Adipocyte (in vitro differentiated cells): ENCODE data around the gene IL27RA.

Experiments
- DNase-seq: peaks from one replicate; pipeline ENCODE4 v3.0.0-alpha.2; 2015; ENCODE audit warnings: low read depth
- H3K27me3 ChIP-seq: replicated peaks from 2 replicates; pipeline ENCODE4 v1.7.0; 2013; ENCODE audit warnings: mild to moderate bottlenecking, low read length, moderate library complexity; ENCODE audit not compliant: control insufficient read depth, insufficient read depth
- H3K36me3 ChIP-seq: 2 replicates; pipeline ENCODE4 v1.7.0; 2013; ENCODE audit warnings: low read length, mild to moderate bottlenecking, moderate library complexity; ENCODE audit not compliant: control insufficient read depth, insufficient read depth, severe bottlenecking
- H3K4me1 ChIP-seq: 2 replicates; pipeline ENCODE4 v1.7.0; 2013; ENCODE audit warnings: mild to moderate bottlenecking, low read length, moderate library complexity; ENCODE audit not compliant: control insufficient read depth, insufficient read depth
- H3K4me3 ChIP-seq: 2 replicates; pipeline ENCODE4 v1.7.0; 2013; ENCODE audit warnings: mild to moderate bottlenecking, low read length, moderate library complexity
- H3K9ac ChIP-seq: 2 replicates; pipeline ENCODE4 v1.7.0; 2013; ENCODE audit warnings: mild to moderate bottlenecking, low read length, moderate library complexity
- H3K9me3 ChIP-seq: 2 replicates; pipeline ENCODE4 v1.7.0; 2013; ENCODE audit warnings: mild to moderate bottlenecking, low read length, moderate library complexity; ENCODE audit not compliant: control insufficient read depth

IL27RA gene

GRCh38 chr19:14031719-14032480, at the start of gene IL27RA:
Gene IL27RA, plus strand, starts transcription at chr19:14031762. Its CDS starts 111 bp downstream, at chr19:14031873.
- H3K36me3 ChIP-seq: no peaks in the 10 kb centered on the region
- peak within 1 kb of the TSS; percentile 12 for H3K9ac ChIP-seq
- peak; percentile 75 for DNase-seq
- peak within 1 kb of the TSS; percentile 72 for H3K4me3 ChIP-seq
- H3K9me3 ChIP-seq: no peaks in the 10 kb centered on the region
- H3K4me1 ChIP-seq: peaks cover 7% of the 10 kb centered on the region
- H3K27me3 ChIP-seq: peaks cover 27% of the 10 kb centered on the region

- no peak for DNase-seq
- H3K4me1 ChIP-seq: no peaks in the 10 kb centered on the region
- no peak overlapping the region for H3K4me3 ChIP-seq
- no peaks in the 10 kb centered on the region for H3K9me3 ChIP-seq
- H3K36me3 ChIP-seq: no peaks in the 10 kb centered on the region
- no peak overlapping the region for H3K9ac ChIP-seq
- no peaks in the 10 kb centered on the region for H3K27me3 ChIP-seq
Observed at GRCh38 chr19:13981988-13982501, 49.5 kb upstream of the IL27RA start.

GRCh38 chr19:13982773-13983172, 48.8 kb upstream of the IL27RA start:
- H3K4me3 ChIP-seq: no peak overlapping the region
- H3K9me3 ChIP-seq: no peaks in the 10 kb centered on the region
- DNase-seq: no peak
- H3K27me3 ChIP-seq: no peaks in the 10 kb centered on the region
- no peaks in the 10 kb centered on the region for H3K36me3 ChIP-seq
- no peak overlapping the region for H3K9ac ChIP-seq
- H3K4me1 ChIP-seq: no peaks in the 10 kb centered on the region

- Histone ChIP-seq H3K4me3 (no peak overlapping the region), H3K27me3 (no peaks in the 10 kb centered on the region), H3K9ac (no peak overlapping the region), H3K9me3 (no peaks in the 10 kb centered on the region), H3K36me3 (no peaks in the 10 kb centered on the region), H3K4me1 (no peaks in the 10 kb centered on the region)
- no peak for DNase-seq
Observed at GRCh38 chr19:13983213-13983889, 48.2 kb upstream of the IL27RA start.

GRCh38 chr19:13984186-13984585, 47.4 kb upstream of the IL27RA start:
- Histone ChIP-seq H3K36me3 (no peaks in the 10 kb centered on the region), H3K4me3 (no peak overlapping the region), H3K9me3 (no peaks in the 10 kb centered on the region), H3K27me3 (no peaks in the 10 kb centered on the region), H3K4me1 (no peaks in the 10 kb centered on the region), H3K9ac (no peak overlapping the region)
- DNase-seq: no peak

- no peaks in the 10 kb centered on the region for H3K36me3 ChIP-seq
- DNase-seq: no peak
- H3K4me3 ChIP-seq: no peak overlapping the region
- H3K4me1 ChIP-seq: no peaks in the 10 kb centered on the region
- H3K27me3 ChIP-seq: no peaks in the 10 kb centered on the region
- no peaks in the 10 kb centered on the region for H3K9me3 ChIP-seq
- H3K9ac ChIP-seq: no peak overlapping the region
Observed at GRCh38 chr19:13984875-13985741, 46.5 kb upstream of the IL27RA start.

- Histone ChIP-seq H3K9ac (peak overlapping the region; percentile 48), H3K36me3 (no peaks in the 10 kb centered on the region), H3K9me3 (no peaks in the 10 kb centered on the region), H3K27me3 (no peaks in the 10 kb centered on the region), H3K4me3 (no peak overlapping the region), H3K4me1 (no peaks in the 10 kb centered on the region)
- no peak for DNase-seq
Observed at GRCh38 chr19:13985771-13986347, 45.7 kb upstream of the IL27RA start.

- H3K4me3 ChIP-seq: no peak overlapping the region
- peak overlapping the region; percentile 48 for H3K9ac ChIP-seq
- DNase-seq: no peak
- no peaks in the 10 kb centered on the region for H3K4me1 ChIP-seq
- H3K9me3 ChIP-seq: no peaks in the 10 kb centered on the region
- H3K27me3 ChIP-seq: no peaks in the 10 kb centered on the region
- no peaks in the 10 kb centered on the region for H3K36me3 ChIP-seq
Observed at GRCh38 chr19:13986348-13986904, 45.1 kb upstream of the IL27RA start.

GRCh38 chr19:13987101-13987890, 44.3 kb upstream of the IL27RA start:
- no peaks in the 10 kb centered on the region for H3K36me3 ChIP-seq
- no peak for DNase-seq

GRCh38 chr19:13989487-13989886, 42.1 kb upstream of the IL27RA start:
- DNase-seq: no peak
- no peak overlapping the region for H3K9ac ChIP-seq

More at GRCh38 chr19:13987101-13987890, 44.3 kb upstream of the IL27RA start:
- no peaks in the 10 kb centered on the region for H3K4me1 ChIP-seq
- peak overlapping the region; percentile 48 for H3K9ac ChIP-seq
- H3K4me3 ChIP-seq: no peak overlapping the region
- no peaks in the 10 kb centered on the region for H3K9me3 ChIP-seq
- no peaks in the 10 kb centered on the region for H3K27me3 ChIP-seq

More at GRCh38 chr19:13989487-13989886, 42.1 kb upstream of the IL27RA start:
- Histone ChIP-seq H3K27me3 (no peaks in the 10 kb centered on the region), H3K4me3 (no peak overlapping the region), H3K9me3 (no peaks in the 10 kb centered on the region), H3K36me3 (no peaks in the 10 kb centered on the region), H3K4me1 (no peaks in the 10 kb centered on the region)
